ENCODE data around the gene NEGR1. TPM values are rescaled to one million over a fixed set of nuclear protein-coding genes. Genes with fewer than 3 reads are reported as not detected.

NEGR1 gene
- total RNA-seq, 4 donors from 2014 or later = 34.5 to 58.8 (median 48.5) TPM

DNA sequence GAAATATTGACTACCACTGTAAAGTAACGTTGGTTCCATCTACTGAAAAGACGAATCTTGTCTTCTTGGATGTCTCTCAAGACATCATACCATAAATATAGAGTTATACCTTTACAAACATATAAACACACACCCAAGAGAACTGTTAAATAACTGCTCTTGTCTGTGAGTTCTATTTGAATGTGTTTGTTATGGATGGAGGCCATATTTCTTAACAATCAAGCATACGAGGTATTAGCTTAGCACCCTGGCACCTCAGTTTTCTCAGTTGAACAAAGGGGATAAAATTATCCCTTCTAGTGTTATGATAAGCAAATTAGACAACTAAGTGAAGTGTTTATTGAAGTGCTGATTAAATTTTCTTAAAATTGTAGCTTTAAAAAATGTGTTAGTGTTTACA is 864.9 kb downstream of the NEGR1 start:
- intact Hi-C loops (cut with DNase I) = no loop called here
- 67% methylated on average over 3 of the region's 3 CpGs for WGBS

DNA sequence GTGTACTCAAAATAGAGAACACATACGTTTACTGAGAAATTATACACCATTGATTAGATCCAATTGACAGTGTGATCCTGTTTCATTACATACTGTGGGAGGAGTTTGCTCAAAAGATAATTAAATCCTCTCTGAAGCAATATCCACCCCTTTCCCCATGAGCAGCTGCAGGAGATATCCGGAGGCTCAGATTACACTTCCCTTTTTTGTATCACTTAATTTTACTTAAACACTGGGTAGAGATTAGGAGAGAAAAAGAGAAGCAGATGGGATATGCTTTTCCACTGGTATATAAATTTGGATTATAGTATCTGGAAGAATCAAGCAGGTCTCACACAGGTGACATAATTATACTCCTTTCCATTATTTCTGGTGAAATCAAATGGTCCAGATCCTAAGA is 868.2 kb downstream of the NEGR1 start:
- TF ChIP-seq POLR2A (IDR thresholded peaks at IDR 0.05; ENCODE audit: low read depth) (no peak), EP300 (IDR thresholded peaks at IDR 0.05) (no peak), POLR2AphosphoS5 (IDR thresholded peaks at IDR 0.05) (no peak)
- TF ChIP-seq, protein P1, sequence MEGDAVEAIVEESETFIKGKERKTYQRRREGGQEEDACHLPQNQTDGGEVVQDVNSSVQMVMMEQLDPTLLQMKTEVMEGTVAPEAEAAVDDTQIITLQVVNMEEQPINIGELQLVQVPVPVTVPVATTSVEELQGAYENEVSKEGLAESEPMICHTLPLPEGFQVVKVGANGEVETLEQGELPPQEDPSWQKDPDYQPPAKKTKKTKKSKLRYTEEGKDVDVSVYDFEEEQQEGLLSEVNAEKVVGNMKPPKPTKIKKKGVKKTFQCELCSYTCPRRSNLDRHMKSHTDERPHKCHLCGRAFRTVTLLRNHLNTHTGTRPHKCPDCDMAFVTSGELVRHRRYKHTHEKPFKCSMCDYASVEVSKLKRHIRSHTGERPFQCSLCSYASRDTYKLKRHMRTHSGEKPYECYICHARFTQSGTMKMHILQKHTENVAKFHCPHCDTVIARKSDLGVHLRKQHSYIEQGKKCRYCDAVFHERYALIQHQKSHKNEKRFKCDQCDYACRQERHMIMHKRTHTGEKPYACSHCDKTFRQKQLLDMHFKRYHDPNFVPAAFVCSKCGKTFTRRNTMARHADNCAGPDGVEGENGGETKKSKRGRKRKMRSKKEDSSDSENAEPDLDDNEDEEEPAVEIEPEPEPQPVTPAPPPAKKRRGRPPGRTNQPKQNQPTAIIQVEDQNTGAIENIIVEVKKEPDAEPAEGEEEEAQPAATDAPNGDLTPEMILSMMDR (IDR thresholded peaks at IDR 0.05) = no peak
- Histone ChIP-seq H3K4me1 (peaks cover 0 to 6% (median 0%) of the 10 kb centered on the region in 4 donors), H3K36me3 (no peaks in the 10 kb centered on the region), H3K27me3 (no peaks in the 10 kb centered on the region), H3K9me3 (no peaks in the 10 kb centered on the region), H3K4me3 (no peak overlapping the region), H3K27ac (replicated peaks in 1 of 4) (no peak overlapping the region)
- WGBS = 58% methylated on average over 2 of the region's 2 CpGs
- intact Hi-C loops (cut with DNase I) = no loop called here
- DNase-seq (ENCODE audit: extremely low spot score) = no peak

More for the DNA sequence above, 864.9 kb downstream of the NEGR1 start:
- H3K27ac ChIP-seq (replicated peaks in 1 of 4) = no peak overlapping the region
- H3K9me3 ChIP-seq = no peaks in the 10 kb centered on the region
- DNase-seq (ENCODE audit: extremely low spot score) = no peak
- TF ChIP-seq POLR2AphosphoS5 (IDR thresholded peaks at IDR 0.05) (no peak), POLR2A (IDR thresholded peaks at IDR 0.05; ENCODE audit: low read depth) (no peak), EP300 (IDR thresholded peaks at IDR 0.05) (no peak)
- TF ChIP-seq, protein P1 (IDR thresholded peaks at IDR 0.05) = no peak
- H3K36me3 ChIP-seq = no peaks in the 10 kb centered on the region
- no peaks in the 10 kb centered on the region for H3K27me3 ChIP-seq
- H3K4me3 ChIP-seq = no peak overlapping the region
- peaks cover 0 to 6% (median 0%) of the 10 kb centered on the region in 4 donors for H3K4me1 ChIP-seq

DNA sequence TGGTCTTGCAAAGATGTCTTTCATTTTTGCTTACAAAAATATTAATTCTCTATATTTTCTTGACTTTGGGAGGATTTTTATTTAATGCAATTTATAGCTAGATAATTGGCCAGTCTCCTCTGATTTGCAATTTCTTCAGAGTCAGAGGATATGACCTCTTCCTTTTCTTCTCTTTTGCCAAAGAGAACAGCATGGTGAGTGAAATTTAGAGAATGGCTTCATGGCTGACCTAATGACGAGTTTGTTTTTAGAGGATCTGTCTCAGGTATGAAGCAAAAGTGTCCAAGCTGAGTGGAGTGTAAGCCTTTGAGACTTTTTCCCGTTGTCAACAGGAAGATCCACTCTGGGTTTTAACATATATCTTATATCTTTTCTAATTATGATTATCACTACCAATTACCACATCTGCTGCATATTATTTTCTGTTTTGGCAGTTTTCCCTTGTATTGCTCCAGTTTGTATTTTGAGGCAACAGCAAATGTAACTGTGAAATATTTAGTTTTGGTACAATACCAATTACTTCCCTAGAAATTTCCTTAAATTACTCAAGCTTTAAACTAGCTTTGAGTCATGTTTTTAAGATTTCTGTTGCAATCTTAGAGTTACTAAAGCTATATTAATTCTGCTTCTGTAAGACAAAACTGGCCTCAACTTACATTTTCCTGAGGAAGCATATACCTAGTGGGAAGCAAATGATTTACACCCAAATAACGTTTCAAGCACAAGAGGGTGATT is 868.7 kb downstream of the NEGR1 start:
- no peak for DNase-seq (ENCODE audit: extremely low spot score)
- WGBS = 48% methylated on average over 3 of the region's 3 CpGs
- H3K4me1 ChIP-seq = peaks cover 0 to 6% (median 0%) of the 10 kb centered on the region in 4 donors
- TF ChIP-seq EP300 (IDR thresholded peaks at IDR 0.05) (no peak), POLR2A (IDR thresholded peaks at IDR 0.05; ENCODE audit: low read depth) (no peak), POLR2AphosphoS5 (IDR thresholded peaks at IDR 0.05) (no peak)
- TF ChIP-seq, protein P1 (IDR thresholded peaks at IDR 0.05) = no peak
- no peaks in the 10 kb centered on the region for H3K27me3 ChIP-seq
- H3K4me3 ChIP-seq = no peak overlapping the region
- no peak overlapping the region for H3K27ac ChIP-seq (replicated peaks in 1 of 4)
- intact Hi-C loops (cut with DNase I) = no loop called here
- no peaks in the 10 kb centered on the region for H3K36me3 ChIP-seq
- no peaks in the 10 kb centered on the region for H3K9me3 ChIP-seq

DNA sequence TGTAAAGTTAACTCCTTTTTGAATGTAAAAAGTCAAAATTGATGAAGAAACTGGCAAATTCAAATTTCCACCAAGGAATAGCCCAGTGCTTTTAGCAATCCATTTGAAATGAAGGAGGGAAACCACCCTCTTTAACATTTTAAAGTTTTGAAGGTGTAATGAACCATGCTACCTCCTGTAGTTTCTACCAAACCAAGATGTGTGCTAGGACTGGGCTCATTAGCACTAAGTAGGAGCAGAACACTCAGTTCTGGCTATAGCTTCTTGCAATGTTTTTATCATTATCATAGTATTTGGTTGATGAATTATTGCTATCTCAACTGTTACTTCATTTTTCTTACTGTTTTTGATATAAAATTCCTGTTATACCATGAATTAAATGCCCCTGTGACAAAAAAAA is 882.3 kb downstream of the NEGR1 start:
- DNase-seq (ENCODE audit: extremely low spot score) = no peak
- TF ChIP-seq POLR2A (IDR thresholded peaks at IDR 0.05; ENCODE audit: low read depth) = no peak
- TF ChIP-seq, protein P1 (IDR thresholded peaks at IDR 0.05) = no peak
- no peak for TF ChIP-seq EP300 (IDR thresholded peaks at IDR 0.05)
- TF ChIP-seq POLR2AphosphoS5 (IDR thresholded peaks at IDR 0.05) = no peak
- no peak overlapping the region for H3K27ac ChIP-seq (replicated peaks in 1 of 4)

DNA sequence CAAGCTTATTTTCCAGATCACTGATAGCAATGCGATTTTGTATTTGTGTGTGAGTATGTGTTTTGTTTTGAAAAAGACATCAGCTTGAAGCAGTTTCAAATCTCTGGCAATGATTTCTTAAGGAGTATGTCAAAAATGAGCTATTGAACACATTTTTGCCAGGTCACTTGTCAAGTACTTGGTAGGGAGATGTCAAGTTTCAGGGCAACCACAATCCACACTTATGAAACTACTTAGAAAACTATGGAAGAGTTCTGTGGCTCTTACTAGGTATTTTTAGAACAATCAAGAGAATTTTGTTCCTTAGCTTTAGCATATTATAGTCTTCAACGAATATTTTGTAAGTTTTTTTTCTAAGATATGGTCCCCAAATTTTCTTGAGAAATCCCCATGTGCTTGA is 882.7 kb downstream of the NEGR1 start:
- intact Hi-C loops (cut with DNase I) = no loop called here
- no peak for DNase-seq (ENCODE audit: extremely low spot score)

More for the DNA sequence above, 882.3 kb downstream of the NEGR1 start:
- H3K4me3 ChIP-seq = no peak overlapping the region
- intact Hi-C loops (cut with DNase I) = no loop called here
- no peaks in the 10 kb centered on the region for H3K36me3 ChIP-seq
- H3K4me1 ChIP-seq = no peaks in the 10 kb centered on the region
- no peaks in the 10 kb centered on the region for H3K27me3 ChIP-seq
- no peaks in the 10 kb centered on the region for H3K9me3 ChIP-seq

More for the DNA sequence above, 882.7 kb downstream of the NEGR1 start:
- TF ChIP-seq EP300 (IDR thresholded peaks at IDR 0.05) (no peak), POLR2AphosphoS5 (IDR thresholded peaks at IDR 0.05) (no peak), POLR2A (IDR thresholded peaks at IDR 0.05; ENCODE audit: low read depth) (no peak)
- TF ChIP-seq, protein P1 (IDR thresholded peaks at IDR 0.05) = no peak
- H3K27me3 ChIP-seq = no peaks in the 10 kb centered on the region
- no peaks in the 10 kb centered on the region for H3K4me1 ChIP-seq
- H3K27ac ChIP-seq (replicated peaks in 1 of 4) = no peak overlapping the region
- no peaks in the 10 kb centered on the region for H3K9me3 ChIP-seq
- no peaks in the 10 kb centered on the region for H3K36me3 ChIP-seq
- no peak overlapping the region for H3K4me3 ChIP-seq
- WGBS = 77% methylated on average over 2 of the region's 2 CpGs
